ENCODE data around the gene CLDN12.
"Not testable (repeated sequence)": the region's sequence is repeated elsewhere in the genome, so short reads cannot be mapped to it uniquely, and the experiment has no call there.

CLDN12 gene

DNA sequence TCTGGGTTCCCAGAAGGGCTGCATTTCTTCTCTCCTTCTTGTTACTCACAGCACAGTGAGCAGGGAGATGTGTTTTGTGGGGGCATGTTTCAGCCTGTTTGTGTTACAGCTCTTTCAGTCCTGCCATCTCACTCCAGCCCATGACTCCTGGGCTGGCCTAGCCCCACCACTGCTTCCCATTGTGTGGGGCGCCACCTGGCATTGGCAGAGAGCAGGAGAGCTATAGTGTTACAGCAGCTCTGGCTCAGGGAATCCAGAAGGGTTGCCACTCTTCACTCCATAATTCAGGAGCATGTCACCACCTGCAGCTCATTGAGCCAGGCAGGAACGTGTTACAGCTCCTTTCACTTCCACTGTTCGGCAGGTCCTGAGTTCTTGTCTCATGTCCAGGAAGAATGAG, 30.0 kb downstream of the CLDN12 start:
- no peak for DNase-seq (ENCODE audit: low spot score)

DNA sequence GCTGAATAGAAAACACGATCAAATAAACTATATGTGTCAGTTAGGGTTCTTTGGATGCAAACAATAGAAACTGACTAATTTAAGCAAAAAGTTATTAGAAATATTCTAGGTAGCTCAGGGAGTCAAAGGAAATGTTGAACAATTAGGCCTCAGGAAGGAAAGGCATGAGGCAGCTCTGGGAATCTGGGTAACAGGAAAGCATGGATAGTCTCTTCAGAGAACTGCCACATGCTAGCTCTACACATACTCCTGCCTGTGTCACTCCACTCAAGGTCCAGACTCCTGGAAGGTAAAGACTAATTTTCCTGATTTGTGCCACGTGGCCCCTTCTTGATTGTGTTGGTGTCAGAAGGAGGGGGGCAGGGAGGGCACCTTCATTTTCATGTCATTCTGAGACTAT, 42.4 kb downstream of the CLDN12 start:
- DNase-seq (ENCODE audit: low spot score) = no peak

DNA sequence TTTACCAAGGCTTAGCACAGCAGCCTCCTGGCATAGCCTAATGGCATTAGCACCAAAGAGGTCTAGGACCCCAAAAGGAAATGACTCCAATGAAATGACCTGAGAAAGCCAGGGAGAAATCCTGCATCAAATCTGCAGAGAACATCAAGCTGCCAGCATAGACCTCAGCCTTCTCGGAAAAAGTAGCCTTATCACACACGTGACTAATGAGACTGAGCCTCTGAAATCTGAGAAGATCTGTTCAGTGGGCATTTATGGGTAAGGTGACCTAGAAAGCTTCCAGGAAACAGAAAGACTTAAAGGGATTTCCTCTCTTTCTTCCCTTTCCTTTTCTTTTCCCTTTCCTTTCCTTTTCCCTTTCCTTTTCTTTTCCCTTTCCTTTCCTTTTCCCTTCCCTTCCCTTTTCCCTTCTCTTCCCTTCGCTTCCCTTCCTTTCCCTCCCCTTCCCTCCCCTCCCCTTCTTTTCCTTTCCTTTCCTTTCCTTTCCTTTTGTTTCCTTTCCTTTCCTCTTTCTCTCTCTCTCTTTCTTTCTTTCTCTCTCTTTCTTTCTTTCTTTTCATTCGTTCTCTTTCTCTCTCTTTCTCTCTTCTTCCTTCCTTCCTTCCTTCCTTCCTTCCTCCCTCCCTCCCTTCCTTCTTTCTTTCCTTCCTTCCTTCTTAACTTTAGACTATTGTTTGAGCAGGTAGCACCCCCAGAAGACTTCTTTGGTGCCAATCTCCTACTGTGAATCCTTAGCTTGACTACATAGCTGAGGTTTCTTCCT, 43.1 kb downstream of the CLDN12 start:
- DNase-seq (ENCODE audit: low spot score) = no peak

DNA sequence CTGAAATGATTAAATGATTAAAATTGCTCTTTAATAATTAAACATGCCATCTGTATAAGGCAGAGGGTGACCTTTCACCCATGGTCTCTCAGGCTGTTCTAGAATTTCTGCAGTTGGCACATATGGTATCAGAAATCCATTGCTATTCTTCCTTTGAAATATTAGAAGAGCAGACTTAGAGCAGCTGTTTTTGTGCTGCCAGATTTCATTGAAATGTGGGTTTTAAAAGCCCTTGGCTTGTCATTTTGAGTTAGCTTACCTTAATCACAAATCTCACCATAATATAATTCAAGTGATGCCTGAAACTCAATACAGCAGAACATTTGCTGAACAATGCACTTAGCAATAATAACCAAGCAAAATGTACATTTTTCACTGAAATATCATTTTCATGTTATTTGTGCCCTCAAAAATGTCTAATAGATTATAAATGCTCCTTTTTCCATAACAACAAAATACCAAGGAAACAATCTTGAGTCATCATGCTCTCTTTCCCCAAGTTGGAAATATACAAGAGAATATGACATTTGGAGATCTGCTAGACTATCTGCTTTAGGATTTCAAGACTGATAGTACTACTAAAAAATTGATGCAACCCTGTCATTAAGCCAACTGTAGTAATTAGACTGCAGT, 50.1 kb downstream of the CLDN12 start:
- no peak for DNase-seq (ENCODE audit: low spot score)

DNA sequence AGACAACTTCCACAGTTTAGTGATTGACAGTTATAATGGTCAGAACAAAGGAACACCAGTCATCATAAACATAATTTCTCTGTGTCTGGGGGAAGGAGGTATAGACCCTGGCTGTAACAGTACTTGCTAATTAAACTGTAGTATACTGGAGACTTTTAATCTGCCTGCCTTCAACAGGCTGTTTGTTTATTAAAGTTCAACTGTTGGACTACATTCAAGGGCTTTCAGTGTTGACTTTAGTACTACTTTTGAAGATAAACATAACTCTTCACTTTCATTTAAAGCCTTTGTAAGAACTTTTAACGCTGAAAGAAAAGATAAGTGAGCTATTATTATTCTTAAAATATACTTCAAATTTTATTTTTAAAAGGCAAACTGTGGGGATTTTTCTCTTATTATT, 50.7 kb downstream of the CLDN12 start:
- no peak for DNase-seq (ENCODE audit: low spot score)

DNA sequence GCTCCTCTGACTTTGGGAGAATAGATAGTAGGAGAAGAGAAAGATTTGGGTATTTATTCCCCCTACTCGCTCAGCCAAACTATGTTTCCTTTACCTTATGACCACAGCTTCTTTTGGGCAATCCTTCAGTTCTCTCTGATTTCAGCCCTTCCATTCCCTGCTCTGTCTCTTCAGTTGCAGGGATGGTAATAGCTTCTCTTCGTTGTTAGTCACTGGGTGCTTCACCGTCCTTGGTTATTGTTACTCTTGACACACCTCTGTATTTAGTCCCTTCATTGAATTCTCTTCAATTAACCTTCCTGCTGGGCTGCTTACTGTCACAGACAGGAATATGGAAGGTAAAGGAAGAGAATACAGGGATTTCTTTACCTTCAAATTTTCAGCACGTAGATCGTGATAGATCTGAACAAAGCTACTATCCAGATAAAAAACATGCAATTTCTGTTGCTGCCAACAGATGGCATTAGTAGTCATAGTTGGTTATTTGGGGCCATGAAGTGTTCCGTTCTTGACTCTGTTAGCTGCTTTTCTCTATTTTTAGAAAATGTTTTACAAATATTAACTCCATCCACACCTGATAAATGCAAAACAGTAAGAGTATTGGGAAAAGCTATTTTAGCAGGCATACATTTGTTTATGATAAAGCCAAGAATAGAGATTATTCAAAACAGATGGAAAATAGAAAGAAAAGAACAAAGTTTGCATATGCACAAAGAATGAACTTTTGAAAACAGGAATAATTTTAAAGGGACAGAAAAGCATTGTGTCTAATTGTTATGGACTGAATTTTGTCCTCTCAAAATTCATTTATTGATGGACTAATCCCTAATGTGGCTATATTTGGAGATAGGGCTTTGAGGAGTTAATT, 52.1 kb downstream of the CLDN12 start:
- DNase-seq (ENCODE audit: low spot score) = peak; percentile 54

DNA sequence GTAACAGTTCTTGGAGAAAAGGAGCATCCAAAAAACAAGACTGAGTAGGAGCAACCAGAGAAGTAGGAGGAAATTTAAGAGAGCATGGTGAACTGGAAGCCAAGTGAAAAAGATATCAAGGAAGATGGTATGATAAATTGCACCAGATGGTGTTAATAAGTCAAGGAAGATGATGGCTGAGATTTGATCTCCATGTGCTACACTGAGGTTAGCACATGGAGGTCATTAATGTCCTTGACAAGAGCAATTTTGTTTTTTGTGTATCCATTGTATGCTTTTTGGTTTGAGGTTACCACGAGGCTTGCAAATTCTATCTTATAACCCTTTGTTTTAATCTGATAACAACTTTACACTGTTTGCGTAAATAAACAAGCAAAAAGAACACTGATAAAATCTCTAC, 54.8 kb downstream of the CLDN12 start:
- DNase-seq (ENCODE audit: low spot score) = no peak

DNA sequence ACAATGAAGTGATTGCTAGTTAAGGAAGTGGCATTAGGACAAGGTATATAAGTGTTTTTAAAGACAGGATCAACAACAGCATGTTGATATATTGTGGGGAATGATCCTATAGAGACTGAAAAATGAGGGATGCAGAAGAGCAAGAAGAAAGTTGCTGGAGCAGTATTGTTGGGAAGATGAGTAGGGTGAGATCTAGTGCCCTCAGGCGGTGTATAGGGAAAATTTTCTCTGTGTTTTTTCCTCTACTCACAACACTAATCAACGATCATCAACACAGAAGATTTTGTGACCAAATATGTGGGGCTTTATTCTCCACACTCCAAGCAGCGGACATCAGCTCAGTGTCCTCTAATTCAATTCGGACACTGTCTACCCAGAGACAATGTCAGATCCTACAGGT, 56.6 kb downstream of the CLDN12 start:
- no peak for DNase-seq (ENCODE audit: low spot score)

DNA sequence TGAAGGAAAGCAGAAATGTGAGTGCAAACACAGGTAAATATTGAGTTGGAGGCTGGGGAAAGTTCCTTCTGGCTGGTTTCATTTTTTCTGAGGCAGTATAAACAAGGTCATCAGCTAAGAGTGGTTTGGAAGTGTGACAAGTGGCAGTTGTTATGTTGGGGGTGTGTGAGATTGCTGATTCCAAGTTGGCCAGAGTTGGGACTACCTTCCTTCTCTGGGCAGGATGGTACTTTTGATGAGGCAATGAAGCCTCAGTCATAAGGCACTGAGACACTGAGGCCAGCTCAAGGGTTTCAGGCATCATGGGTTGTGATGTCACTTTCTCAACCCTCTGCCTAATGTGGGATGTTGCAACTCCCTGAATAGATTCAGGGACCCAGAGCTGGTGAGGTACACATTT, 58.0 kb downstream of the CLDN12 start:
- no peak for DNase-seq (ENCODE audit: low spot score)

DNA sequence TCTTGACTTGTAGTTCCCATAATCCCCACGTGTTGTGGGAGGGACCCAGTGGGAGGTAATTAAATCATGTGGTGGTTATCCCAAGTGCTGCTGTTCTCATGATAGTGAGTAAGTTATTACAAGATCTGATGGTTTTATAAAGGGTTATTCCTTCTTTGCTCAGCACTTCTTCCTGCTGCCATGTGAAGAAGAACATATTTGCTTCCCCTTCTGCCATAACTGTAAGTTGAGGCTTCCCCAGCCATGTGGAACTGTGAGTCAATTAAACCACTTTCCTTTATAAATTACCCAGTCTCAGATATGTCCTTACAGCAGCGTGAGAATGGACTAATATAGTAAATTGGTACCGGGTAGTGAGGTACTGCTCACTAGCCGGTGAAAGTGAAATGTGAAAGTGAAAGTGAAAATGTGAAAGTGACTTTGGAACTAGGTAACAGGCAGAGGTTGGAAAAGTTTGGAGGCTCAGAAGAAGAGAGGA, 59.9 kb downstream of the CLDN12 start:
- not testable (repeated sequence) for DNase-seq (ENCODE audit: low spot score)

Measured in D341Med (cell line).